GM21390 (cell line): Measurements from ENCODE around the gene PLCB1.
"Not testable (repeated sequence)": the region's sequence is repeated elsewhere in the genome, so short reads cannot be mapped to it uniquely, and the experiment has no call there.

ENCODE experiments used
- ATAC-seq: cut with Tn5 transposase; IDR thresholded peaks from one replicate; pipeline ENCODE4 v1.9.1; 2021; ENCODE audit not compliant: unreplicated experiment

PLCB1 gene

DNA sequence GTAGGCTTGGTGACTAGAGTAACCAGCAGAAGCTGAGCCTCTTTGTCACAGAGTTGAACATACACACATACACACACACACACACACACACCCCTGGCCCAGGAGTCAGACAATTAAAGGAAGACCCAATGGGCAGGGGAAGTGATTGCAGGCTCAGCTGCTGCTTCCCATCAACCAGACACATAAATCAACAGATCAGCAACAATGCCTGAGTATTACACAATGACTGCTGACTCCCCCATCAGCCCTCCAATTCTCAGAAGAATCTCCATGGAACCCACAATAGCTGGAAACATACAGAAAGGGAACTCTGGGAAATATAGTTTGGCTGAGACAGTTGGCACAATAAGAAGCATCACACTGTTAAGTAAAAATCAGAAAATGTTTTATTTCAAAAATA is 666.4 kb downstream of the PLCB1 start:
- ATAC-seq: no peak

DNA sequence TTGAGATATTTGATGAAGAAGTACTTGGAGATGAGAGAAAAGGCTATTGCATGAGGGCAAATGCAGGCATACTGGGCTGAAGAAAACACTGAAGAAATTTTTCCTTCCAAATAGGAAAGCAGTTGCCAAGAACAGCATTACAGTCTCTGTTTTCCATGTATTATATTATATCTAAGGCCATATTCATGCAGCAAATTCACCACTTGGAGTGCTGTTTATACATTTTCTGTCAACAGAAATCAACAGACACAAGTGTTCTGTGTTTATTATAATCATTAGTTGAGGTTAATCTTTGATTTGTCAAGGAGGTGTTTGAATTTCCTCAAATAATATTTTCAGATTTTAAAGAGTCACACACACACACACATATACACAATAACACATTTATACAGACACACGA is 668.0 kb downstream of the PLCB1 start:
- no peak for ATAC-seq

DNA sequence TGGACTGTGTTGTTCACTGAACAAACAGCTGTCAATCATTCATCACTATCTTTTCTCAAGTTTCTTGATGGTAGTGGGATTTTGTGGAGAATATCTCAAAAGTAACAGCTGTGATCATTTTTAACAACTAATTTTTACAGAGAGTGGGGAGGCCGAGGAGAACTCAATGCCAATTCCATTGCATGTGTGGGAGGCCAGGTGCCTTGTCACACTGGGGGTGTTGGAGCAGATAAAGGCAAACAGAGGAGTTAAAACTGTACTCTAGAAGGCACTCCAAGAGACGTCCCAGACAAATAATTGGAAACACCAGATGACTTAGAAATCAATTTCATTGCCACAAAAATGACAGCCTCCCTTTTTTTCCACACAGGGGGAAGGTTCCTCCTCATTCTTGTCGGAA is 669.6 kb downstream of the PLCB1 start:
- ATAC-seq: no peak

DNA sequence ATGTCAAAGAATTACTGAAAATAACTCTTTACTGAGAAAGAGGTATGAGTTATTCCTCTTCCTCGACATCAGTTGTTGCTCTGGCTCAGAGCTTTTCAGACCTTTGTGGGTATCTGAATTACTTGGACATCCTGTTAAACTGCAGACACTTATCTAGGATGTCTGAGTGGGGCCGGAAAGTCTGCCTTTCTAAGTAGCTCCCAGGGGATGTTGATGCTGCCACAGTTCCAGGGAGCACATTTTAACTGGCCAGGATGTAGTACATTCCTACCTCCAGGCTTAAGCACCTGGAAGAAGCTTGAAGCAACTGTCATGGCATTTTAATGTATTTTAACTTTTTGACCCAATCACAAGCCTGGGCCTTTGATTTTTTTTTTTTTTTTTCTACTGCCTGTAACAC is 671.0 kb downstream of the PLCB1 start:
- no peak for ATAC-seq

DNA sequence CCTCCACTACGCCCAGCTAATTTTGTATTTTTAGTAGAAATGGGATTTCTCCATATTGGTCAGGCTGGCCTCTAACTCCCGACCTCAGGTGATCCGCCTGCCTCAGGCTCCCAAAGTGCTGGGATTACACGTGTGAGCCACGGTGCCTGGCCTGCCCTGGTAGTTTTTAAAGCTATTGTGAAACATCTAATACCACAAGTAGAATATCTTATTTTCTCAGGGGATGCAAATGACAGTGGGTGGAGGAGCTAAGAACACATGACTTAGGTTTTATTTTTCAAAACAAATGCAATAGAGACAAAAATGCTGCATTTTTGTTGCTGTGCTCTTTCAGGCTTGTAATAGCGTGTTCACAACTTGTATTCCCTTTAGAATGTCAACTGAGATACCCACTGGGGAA is 671.9 kb downstream of the PLCB1 start:
- ATAC-seq: no peak

DNA sequence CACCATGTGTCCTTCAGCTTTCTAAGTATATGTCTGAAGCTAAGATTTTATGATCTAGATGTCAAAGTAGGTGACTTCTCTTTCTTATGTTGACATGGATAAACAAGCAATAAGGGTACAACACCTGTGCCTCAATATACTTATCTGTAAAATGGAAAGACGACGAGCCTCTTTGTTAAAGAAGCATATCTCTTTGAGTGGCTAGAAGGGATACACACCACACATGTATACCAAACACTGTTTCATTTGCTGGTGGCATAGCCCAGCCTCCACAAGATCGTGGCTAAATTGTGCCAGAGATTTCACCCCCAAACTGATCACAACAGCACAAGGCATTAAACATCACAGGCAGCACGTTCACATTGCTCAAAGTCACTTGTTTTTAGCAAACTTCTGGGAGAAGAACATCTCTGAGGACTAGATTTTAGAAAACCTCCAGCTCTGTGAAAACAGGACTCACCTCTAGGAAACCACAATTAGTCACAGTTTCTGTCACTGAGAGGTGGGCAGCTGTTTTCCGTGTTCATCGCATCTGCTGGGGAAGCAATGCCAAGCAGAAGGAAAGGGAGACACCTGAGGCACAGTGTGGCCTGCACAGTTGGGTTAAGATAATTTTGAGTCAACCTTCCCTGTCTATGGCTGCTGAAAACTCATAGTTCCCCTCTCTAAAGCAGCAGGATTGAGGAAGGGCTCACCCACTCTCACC is 673.8 kb downstream of the PLCB1 start:
- no peak for ATAC-seq

DNA sequence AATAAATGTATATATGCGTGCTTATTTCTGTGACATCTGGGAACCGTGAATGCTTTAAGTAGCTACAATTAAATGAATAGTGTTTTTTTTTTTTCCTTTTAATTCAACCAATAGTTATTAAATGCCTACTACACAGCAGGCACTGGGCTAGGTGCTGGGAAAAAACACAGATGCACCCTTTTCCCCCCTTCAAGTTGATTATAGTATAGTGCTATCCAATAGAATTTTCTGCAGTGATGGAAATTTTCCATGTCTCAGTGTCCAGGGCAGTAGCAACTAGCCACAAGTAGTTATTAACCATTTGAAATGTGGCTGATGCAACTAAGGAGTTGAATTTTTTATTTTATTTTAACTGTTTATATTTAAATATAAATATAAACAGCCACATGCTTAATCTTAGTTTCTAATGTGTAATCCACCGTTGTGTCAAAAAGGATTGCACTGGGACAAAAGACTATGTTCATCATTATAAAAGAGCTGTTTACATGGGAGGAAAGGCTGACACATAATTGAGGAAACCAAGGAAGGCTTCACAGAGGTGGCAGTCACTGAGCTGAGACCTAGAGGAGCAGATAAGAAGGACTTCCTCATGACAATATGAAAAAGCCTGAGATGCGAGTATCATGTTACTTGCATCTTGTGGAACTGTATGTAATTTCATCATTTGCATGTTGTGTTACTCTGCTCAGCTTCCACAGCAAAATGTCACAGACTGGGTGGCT is 675.6 kb downstream of the PLCB1 start:
- ATAC-seq: no peak

DNA sequence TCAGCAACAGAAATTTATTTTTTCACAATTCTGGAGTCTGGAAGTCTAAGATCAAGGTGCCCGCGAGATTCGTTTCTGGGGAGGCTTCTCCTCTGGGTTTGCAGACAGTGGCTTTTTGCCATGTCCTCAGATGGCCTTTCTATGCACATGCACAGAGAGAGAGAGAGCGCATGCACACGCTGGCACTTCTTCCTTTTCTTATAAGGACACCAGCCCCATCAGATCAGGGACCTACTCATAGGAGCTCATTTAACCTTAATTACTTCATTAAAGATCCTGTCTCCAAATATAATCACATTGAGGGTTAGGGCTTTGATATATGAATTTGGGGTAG is 676.1 kb downstream of the PLCB1 start:
- ATAC-seq: no peak

DNA sequence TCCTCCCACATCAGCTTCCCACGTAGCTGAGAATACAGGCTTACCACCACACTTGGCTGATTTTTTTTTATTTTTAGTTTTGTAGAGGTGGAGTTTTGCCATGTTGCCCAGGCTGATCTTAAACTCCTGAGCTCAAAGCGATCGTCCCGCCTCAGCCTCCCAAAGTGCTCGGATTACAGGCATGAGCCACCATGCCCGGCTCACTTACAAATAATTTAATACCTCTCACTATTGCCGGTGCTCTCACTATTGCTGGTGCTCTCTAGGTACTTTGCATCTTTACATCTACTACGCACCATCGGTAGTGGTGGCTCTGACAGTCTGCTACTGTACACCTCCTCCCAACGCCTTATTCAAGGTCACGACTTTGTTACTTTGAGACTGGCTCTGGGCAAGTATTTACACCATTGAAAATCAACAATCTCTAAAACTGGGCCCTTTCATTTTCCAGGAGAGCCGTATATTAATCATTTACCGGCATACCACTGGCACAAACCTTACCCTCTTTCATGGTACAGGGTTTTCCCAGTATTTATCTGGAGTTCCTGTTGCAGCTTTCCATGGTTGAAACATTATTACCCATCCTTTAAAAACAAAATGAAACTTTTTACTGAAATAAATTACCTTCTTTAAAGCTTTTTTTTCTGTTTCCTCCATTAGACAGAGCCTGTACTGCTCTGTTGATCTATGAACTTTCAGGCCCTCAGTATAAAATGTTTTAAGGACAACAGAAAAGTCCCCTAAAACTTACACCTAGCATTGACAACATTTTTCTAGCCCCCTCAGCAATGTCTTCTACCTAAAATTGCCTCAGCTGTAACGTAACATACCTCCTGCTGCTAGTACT is 677.3 kb downstream of the PLCB1 start:
- no peak for ATAC-seq

DNA sequence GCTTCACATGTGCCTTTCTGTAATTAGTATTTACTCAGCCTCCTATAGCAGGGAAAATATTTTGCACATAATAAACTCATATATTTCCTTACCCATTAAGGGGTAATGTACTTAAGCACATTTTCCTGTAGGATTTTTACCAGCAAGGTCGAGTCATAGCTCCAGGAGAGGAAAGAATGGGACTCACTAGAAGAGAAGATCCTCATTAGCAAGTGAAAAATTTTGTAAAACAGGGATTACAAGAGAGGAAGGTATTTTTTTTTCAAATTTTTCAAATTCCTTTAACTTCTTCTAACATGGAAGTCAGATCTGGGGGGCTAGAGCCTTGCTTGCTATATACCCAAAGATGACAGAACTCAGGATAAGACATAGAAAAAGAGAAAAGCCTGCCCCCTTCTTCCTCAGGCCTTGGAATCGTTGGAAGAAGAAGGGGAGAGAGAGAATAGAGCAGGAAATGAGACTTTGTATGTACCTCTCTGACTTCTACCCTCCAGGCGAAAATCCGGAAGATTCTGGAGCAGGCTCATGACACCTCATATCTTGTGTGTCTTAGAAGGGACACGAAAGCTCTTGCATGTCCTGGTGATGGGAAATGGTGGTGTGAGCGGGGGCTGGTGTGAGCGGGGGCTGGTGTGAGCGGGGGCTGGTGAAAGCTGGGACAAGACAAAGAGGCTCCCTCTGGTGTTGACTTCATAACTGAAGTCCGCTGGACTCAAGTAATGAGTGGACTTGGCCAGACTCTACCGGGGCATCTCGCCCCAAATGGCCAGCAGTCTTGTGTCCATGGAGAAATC is 679.9 kb downstream of the PLCB1 start:
- no peak for ATAC-seq

DNA sequence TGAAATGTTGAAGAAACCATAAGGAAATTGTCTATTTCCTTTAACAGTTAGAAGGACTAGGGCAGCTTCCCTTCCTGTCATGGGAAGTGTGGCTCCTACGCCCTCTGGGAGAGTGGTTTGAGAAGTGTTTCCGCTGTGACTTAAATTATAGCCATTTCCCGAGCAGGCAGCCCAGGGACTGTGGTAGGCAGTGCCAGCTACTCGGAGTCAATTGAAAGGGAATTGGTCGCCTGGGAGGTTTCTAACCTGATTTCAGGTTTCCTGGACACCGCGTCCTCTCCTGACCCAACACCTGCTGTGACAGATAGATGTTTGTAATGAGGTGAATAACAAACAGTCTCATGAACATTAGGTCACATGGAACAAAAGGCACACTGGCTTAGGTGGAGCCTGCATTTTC is 680.8 kb downstream of the PLCB1 start:
- no peak for ATAC-seq

DNA sequence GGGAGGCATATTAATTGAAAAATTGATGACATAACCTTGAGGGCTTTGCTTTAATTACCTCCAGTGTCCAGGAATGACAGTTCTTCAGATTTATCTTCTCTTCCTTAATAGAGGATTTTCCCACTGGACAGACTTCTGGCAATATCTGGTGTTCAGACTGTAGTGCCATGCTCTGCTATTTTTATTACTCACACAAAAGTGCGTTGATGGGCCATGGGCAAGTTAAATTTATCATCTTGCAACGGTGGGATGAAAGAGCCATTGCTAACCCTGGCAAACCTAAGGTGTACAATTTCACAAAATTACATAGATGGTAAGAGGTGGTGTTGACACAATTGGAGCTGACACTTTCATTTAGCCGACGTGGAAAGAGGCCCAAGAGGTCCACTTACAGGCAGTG is 683.1 kb downstream of the PLCB1 start:
- no peak for ATAC-seq

DNA sequence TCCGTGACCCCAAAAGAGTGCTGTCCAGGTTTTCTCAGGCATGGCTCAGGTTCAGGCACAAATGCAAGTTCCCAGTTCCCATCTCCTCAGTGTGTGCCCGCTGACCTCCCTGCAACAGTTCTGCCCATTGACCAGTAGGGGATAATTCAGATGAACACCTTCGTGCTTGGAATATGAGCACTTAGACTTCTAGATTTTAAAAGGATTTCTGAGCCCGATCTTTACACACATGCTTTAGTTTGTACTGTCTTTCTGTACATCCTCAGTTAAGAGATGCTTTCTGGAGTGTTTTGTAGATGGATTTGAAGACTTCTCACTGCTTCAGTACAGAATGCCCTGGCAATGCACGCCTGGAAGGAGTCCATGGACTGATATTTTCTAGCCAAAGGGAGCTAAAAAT is 697.2 kb downstream of the PLCB1 start:
- no peak for ATAC-seq

DNA sequence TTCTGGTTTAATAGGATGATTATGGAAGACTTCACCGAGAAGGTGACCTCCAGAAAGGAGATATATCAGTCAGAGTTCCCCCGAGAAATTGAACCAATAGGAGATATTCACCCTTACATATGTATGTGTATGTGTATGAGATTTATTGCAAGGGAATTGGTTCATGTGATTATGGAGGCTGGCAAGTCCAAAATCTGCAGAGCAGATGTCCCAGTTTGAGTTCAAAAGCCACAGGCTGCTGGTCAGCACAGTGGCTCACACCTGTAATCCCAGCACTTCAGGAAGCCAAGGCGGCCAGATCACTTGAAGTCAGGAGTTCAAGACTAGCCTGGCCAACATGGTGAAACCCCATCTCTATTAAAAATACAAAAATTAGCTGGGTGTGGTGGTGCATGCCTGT is 702.2 kb downstream of the PLCB1 start:
- not testable (repeated sequence) for ATAC-seq

DNA sequence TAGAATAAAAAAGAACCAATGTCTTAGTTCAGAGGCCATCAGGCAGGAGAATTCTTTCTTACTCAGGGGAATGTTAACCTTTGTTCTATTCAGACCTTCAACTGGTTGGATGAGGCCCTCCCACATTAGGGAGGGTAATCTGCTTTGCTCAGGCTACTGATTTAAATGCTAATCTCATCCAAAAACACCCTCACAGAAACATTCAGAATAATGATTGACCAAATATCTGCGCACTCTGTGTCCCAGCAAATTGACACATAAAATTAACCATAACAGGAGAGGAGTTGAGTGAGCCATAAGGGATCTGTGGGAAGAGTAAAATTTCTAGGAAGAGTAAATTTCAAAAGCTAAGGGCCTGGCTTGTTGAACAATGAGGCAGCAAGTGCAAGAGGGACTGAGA is 702.8 kb downstream of the PLCB1 start:
- no peak for ATAC-seq

DNA sequence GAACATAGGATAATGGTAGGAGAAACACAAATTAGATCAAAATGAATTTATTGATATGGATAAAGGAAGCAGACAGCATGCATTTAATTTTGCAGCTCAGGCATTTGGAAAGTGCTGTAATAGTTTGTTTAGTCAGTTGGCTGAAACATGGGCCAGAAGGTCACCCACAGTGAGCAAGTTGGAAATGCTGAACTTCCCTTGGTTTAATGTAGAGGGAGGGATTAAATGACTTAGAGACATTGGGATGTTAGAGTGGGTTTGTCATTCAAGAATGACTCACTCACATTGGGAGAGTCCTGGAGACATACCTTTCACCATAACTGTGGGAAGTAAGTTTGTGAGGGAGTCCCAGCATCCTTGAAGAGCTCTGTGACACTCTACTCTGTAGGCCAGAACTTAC is 705.3 kb downstream of the PLCB1 start:
- no peak for ATAC-seq

DNA sequence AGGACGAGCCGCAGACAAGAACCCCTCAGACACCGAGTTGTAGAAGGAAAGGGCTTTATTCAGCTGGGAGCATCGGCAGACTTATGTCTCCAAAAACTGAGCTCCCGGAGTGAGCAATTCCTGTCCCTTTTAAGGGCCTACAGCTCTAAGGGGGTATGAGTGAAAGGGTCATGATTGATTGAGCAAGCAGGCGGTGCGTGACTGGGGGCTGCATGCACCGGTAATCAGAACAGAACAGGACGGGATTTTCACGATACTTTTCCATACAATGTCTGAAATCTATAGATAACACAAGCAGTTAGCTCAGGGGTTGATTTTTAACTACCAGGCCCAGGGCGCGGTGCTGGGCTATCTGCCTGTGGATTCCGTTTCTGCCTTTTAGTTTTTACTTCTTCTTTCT is 710.5 kb downstream of the PLCB1 start:
- ATAC-seq: no peak

DNA sequence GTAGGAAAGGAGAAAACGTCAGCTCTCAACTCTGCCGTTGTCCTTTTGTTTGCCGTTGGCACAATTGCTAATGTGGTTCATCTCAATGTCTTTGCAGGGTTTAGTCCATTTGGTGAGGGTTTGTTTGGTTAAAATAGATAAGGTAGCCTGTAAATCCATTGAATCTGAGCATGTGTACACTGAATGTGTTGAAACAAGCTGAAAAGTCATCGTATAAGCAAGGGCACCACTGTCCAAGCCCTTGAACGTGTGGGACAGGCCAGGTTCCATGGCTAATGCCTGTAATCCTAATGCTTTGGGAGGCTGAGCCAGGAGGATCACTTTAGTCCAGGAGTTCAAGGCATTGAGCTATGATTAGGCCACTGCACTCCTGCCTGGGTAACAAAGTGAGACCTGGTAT is 712.1 kb downstream of the PLCB1 start:
- no peak for ATAC-seq

DNA sequence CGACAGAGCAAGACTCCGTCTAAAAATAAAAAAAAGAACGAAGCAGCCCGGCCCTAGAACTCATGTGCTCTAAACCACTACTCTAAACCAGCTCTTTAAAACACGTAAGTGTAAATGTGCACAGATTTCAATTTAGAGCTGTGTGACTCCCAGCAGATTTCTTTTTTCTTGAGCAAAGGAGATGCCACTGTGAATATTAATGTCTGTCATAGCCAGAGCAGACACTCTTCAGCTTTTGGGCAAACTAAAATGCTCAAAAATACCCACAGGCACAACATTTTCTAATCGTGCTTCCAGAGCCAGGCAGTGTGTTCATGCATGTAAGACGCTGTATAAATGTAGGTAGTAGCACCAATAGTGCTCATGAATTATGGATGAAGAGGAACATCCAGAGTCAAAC is 717.9 kb downstream of the PLCB1 start:
- no peak for ATAC-seq

DNA sequence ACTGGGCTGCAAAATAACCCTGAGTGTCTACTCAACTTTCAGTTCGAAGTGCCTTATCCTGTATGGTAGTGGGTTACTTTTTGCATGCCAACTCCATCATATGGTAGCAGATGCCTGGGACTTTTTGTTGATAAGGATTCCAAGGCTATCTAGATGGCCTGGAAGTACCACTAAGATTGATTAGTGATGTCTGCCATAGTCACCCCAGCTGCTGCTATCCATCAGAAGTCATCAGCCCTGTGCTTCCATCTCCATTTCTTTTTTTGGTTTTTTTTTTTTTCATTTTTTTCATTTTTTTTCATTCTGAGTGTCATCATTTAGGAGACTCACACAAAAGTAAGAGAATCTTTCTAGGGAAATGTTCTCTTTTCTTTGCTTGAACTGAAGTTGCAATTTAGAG is 719.4 kb downstream of the PLCB1 start:
- ATAC-seq: no peak

DNA sequence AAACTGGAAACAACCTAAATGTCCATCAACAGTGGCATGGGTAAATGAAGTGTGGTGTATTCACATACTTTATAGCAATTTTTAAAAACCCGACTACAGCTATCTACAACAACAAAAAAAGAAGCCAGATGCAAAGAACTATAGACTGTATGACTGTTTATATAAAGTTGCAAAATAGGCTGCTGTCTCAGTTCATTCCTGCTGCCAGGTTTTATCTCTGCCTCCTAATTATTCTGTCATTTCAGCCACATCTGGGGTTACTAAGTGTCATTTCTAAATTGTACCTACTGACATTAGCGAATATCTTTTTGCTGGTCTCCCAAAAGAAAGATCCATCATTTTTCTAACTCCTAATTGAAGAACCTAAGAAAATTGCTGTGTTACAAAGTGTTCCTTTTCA is 719.9 kb downstream of the PLCB1 start:
- ATAC-seq: not testable (repeated sequence)
